ENCODE data around the gene STK32B.
A peak's percentile ranks its signal among the peaks of the same experiment; 100 is the strongest.
"Not testable (repeated sequence)": the region's sequence is repeated elsewhere in the genome, so short reads cannot be mapped to it uniquely, and the experiment has no call there.

The STK32B gene

DNA sequence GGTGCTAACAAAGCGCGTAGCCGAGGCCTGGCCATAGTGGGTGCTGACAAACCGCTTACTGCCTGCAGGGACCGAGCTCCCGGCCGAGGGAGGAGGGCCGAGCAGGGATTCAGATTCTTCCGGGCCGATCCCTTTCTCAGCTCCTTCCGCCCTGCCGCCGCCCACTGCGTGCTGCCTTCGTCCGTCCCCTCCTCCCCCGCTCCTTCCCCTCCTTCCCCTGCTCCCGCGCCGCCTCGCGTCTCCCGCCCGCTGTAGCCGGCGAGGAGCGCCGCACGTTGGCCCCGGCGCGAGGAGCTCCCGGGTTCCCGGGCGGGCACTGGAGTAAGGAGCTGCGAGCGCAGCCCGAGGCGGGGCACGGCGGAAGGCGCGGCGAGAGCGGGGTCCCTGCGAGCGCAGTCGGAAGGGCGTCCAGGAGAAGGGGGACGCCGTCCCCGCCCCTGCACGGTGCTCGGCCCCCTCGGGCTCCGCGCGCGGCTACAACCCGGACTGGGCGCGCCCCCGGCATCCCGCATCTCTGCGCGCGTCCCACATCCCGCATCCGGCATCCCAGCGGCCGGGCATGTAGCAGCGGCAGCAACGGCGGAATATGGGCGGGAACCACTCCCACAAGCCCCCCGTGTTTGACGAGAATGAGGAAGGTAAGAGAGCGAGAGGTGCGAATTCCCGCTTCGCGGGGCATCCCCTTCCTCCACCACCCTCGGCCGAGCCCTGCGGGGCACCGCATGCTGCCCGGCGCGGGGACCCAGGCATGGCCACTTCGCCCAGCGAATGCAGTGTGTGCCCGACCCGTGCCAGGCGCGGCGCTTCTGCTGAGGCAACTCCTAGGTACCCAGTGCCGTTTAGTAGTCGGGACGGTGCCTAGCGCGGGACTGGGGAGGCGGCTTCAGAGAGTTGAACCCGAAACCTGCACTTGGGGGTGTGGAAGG, at the start of gene STK32B:
Gene STK32B, plus strand, starts transcription at position 203 of the 926 bp plus-strand sequence.
- peak within 1 kb of the TSS; percentile 57 for H3K4me3 ChIP-seq (ENCODE audit: low read depth, low read length)
- peak; percentile 65 for DNase-seq (ENCODE audit: low read depth)
- TF ChIP-seq, protein P1, sequence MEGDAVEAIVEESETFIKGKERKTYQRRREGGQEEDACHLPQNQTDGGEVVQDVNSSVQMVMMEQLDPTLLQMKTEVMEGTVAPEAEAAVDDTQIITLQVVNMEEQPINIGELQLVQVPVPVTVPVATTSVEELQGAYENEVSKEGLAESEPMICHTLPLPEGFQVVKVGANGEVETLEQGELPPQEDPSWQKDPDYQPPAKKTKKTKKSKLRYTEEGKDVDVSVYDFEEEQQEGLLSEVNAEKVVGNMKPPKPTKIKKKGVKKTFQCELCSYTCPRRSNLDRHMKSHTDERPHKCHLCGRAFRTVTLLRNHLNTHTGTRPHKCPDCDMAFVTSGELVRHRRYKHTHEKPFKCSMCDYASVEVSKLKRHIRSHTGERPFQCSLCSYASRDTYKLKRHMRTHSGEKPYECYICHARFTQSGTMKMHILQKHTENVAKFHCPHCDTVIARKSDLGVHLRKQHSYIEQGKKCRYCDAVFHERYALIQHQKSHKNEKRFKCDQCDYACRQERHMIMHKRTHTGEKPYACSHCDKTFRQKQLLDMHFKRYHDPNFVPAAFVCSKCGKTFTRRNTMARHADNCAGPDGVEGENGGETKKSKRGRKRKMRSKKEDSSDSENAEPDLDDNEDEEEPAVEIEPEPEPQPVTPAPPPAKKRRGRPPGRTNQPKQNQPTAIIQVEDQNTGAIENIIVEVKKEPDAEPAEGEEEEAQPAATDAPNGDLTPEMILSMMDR (conservative IDR thresholded peaks at IDR 0.05; ENCODE audit: low read depth, low read length), result no peak

DNA sequence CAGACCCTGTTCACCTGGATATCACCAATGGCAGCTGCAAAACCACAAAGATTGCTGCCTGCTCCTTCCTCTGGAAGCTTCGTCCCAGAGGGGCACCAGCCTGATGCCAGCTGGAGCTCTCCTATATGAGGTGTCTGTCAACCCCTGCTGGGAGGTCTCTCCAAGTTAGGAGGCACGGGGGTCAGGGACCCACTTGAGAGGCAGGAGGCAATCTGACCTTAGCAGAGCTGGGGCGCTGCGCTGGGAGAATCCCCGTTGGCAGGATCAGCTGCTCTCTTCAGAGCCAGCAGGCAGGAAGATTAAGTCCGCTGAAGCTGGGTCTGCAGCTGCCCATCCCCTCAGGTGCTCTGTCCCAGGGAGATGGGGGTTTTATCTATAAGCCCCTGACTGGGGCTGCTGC, 49.6 kb upstream of the STK32B start:
- not testable (repeated sequence) for H3K4me3 ChIP-seq (ENCODE audit: low read depth, low read length); DNase-seq (ENCODE audit: low read depth)

DNA sequence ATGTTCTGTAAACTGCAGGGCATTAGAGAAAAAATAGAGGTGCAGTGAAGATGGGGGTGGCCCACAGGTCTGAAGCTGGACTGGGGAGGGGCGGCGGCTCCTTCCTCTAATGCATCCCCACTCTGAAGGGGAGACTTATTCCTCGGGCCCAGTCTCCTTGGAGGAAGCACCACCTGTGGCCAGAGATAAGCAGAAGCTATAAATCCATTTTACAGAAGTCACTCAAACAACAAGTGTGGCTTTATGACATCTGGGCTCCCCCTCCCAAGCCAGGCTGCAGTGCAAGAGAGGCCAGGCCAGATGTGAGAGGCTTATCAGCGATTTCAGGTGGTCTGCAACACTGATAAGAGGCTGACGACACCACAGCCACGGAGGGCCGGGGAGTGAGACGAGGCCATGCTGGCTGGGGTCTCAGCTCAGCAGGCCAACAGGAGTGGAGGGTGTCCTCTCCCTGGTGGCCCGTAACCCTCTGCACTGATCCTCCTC, 47.9 kb upstream of the STK32B start:
- DNase-seq (ENCODE audit: low read depth), result no peak

DNA sequence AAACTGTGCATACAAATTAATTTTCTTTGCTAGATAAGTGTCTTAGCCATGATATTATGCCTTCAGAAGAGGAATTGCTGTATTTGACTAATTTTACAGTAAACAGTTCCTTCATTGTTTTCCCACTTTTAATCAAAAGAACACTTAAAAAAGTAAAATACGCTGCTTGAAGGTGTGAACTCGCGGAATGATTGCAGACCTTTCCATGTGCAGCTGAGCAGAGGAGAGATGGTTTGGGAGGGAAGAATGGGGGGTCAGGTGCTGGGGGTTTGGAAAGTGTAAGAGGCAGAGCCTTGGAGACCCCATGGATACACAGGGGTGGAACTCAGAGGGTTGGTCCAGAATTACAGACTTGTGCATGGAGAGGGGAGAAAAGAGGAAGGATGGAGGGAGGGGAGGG, 47.4 kb upstream of the STK32B start:
- TF ChIP-seq, protein P1 (conservative IDR thresholded peaks at IDR 0.05; ENCODE audit: low read depth, low read length), result no peak
- H3K4me3 ChIP-seq (ENCODE audit: low read depth, low read length), result no peak overlapping the region
- no peak for DNase-seq (ENCODE audit: low read depth)

More for the DNA sequence above, 47.9 kb upstream of the STK32B start:
- no peak overlapping the region for H3K4me3 ChIP-seq (ENCODE audit: low read depth, low read length)
- TF ChIP-seq, protein P1 (conservative IDR thresholded peaks at IDR 0.05; ENCODE audit: low read depth, low read length), result no peak

DNA sequence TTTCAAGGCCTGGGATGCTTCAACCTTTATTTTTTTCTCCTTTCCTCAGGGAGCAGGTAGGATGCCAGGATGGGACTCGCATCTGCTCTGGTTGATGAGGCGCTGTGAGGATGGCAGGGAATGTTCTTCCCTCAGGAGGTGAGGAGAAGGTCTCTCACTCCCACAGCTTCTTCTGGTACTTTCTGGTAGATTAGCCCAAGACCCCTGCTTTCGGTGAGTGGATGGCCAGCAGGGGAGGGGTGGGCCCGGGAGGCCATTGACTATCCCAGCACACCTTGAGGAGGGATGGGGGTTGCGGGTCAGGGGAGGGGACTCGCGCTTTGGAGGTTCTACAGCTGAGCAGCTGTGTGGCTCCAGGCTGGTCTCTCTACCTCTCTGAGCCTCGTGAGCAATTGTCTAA, 46.8 kb upstream of the STK32B start:
- TF ChIP-seq, protein P1 (conservative IDR thresholded peaks at IDR 0.05; ENCODE audit: low read depth, low read length), result no peak
- DNase-seq (ENCODE audit: low read depth), result no peak
- no peak overlapping the region for H3K4me3 ChIP-seq (ENCODE audit: low read depth, low read length)

DNA sequence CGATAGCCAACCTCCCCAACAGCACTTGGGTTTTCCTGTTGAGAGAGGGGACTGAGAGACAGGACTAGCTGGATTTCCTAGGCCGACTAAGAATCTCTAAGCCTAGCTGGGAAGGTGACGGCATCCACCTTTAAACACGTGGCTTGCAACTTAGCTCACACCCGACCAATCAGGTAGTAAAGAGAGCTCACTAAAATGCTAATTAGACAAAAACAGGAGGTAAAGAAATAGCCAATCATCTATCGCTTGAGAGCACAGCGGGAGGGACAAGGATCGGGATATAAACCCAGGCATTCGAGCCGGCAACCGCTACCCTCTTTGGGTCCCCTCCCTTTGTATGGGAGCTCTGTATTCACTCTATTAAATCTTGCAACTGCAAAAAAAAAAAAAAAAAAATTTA, 44.3 kb upstream of the STK32B start:
- not testable (repeated sequence) for DNase-seq (ENCODE audit: low read depth); H3K4me3 ChIP-seq (ENCODE audit: low read depth, low read length)

DNA sequence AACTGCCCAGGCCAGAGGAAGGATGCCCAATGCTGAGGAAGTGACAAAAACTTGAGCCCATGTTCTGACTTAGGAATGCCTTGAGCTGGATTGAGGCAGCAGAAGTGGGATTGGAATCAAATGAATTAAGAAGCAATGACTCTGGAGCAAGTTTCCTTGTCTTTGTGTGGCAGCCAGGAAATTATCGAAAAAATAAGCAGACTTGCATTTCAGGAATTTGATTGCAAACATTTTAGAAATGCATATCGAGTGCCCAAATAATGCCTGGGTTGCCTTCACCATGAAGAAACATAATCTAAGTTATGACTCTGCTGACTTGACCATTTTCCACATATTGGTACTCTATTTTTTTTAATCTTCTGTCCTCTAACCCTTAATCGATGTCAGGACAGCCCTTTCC, 41.5 kb upstream of the STK32B start:
- TF ChIP-seq, protein P1 (conservative IDR thresholded peaks at IDR 0.05; ENCODE audit: low read depth, low read length), result no peak
- H3K4me3 ChIP-seq (ENCODE audit: low read depth, low read length), result no peak overlapping the region
- no peak for DNase-seq (ENCODE audit: low read depth)

DNA sequence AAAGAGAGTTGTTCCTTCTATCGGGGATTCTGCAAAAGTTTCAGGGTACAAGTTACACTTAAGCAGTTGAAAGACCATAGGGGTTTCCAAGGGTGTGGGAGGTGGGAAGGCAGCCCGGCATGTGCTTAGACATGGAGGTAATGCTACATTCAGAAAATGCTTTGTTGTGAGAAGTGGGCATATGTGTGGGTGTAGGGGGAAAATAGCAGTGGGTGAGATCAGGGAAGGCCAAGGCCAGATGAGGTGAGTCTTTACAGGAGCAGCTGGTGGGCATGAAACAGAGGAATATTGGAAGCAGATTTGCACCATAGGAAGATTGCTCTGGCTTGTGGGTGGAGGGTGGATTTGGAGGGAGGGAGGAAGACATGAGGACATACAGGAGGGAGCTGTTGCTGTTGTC, 40.3 kb upstream of the STK32B start:
- TF ChIP-seq, protein P1 (conservative IDR thresholded peaks at IDR 0.05; ENCODE audit: low read depth, low read length), result no peak
- no peak for DNase-seq (ENCODE audit: low read depth)
- H3K4me3 ChIP-seq (ENCODE audit: low read depth, low read length), result no peak overlapping the region
